ENCODE results near the gene PCSK1.
"Not testable (repeated sequence)": the region's sequence is repeated elsewhere in the genome, so short reads cannot be mapped to it uniquely, and the experiment has no call there.

The PCSK1 gene

DNA sequence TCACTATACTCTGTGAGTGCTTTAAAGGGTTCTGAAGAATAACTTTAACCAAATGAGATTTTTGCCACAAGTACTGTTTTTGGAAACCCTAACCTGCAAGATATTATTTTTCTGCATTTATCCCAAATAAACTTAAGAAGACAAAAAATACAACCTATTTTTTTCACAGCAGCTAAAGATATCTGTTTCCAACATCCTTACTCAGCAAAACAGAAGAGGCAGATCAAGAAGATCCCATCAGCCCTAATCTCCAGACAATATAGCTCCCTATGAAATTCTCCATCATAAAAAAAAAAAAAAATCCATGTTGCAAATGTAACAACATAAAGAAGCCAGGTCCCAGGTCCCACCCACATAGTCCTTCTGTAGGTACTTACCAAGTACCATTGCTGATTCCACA is 7.6 kb downstream of the PCSK1 start:
- DNase-seq: no peak

DNA sequence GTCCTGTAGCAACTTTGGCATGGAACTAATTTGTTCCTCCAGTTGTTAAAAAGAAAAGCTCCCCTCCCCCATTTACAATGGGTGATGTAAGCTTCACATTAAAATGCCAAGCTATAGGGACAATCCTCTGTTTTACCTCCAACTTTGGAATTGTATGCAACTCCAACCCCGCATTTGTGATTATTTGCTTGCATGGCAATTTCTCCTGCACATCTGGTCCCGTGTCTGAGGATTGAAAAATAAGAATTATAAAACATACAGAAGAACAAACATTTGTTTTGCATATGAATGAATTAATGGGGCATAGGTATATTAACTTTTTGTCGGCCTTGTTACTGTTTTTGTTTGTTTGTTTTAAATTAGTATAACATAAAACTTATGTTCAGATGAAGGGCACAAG is 17.2 kb downstream of the PCSK1 start:
- DNase-seq: no peak

DNA sequence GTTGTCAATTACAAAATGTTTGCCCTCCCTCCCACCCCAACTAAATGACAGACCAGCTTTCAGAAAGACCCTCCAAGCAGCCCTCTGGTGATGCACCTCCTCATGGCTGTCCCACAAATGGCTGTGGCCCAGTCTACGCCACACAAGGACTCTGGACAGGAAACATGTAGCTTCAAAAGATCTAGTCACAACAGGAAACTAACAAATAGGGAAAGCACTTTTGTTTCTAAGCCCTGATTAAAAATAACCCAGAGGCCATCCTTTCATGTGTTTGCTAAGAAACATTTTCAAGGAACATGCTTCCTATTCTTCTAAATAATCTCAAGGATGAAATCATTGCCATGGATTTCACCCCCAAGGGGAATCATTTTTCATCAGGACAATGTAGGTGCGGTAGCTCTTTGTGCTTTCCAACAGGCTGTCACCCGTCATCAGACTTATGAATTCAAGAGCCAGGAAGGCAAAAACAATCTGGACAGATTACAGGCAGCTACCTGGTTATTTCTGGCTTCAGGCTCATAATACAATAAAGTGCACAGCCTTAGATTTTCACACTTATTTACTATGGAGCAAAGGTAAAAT is 20.1 kb downstream of the PCSK1 start:
- DNase-seq: no peak

DNA sequence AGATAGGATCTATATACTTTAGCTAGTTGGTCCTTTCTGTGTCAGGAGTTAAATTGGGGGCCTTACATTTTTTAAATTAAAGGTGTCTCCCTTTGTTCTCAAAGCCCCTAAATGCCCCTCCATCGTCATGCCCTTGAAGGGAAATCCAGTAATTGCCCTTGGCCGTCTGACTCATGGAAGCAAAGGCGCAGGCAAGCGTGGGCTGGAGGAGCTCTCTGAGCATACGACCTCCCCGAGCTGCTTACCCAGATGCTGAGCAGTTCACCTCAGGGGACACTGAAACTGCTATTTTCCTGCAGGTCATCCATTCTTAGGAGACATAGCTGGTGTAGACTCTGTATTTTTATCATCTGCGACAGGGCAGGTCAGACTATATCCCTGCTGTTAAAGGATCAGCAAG is 23.0 kb downstream of the PCSK1 start:
- DNase-seq: no peak

DNA sequence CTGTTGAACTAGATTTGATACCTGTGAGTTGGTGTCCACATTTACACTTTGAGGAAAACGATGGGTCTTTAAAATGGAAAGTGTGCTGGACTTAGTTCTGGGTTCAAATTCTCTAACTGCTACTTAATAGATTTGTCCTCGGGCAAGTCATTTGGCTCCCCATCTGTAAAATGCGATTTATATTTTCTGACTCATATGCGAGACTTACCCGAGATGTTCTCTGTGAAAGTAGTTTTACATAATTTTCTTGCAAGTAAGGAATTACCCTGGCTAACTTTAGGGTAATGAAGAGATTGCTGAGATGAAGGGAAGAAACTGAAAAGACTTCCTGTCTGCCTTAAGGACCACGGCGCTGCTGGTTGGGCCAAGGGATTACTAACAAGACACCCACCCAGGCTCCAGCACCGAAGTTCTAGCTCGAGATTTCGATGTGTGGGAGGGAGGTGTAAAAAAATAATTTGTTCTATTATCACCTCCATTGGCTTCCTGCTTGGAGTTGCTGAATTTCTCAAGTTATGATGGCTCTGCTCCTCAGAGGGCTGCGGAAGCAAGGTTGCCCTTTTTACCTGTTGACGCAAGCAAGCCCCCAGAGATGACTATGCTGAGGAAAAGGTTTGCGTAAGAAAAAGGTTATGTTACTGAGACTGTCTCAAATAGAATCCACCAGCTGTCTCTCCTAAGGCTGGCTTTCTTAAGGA is 24.1 kb downstream of the PCSK1 start:
- DNase-seq: no peak

DNA sequence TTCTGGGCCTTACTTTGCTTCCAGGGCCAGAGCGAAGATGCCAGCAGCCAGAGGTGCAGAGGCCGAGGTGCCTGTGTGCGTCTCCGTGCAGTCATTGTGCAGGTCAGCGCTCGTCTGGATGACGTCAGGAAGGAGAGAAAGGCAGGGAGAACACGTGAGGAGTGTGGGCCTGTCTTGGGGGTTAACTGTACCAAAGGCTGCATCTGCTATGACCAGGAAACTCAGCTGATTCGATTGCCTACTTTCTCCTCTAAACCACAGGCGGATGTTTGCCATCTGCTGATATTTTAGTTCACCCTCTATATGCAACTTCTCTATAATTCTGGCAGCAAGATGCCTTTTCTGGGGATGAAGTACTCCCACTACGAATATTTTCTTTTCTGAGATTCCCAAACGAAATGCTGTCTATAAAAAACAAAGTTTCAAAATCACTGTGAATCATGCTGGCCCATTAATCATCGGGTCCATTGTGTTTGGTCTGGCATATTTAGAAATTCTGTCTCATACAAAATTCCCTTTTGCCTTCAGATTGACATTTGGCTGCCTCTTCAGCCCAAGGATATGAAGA is 24.8 kb downstream of the PCSK1 start:
- no peak for DNase-seq

DNA sequence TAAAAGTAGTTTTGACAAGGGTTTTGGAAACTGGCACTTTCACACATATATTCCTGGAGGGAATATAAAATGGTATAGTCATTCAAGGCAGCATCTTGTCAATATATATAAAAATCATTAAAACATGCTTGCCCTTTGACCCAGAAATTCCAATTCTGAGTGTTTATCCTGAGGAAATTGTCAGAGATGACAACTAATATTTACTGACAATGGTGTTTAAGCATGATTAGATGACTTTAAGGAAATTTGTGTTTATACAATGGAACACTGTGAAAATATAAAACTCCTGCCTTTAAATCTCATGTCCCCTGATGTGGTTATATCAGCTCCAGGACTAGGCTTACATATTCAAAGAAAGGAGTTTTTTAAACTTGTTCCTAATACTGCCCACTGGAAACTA is 25.6 kb downstream of the PCSK1 start:
- DNase-seq: no peak

DNA sequence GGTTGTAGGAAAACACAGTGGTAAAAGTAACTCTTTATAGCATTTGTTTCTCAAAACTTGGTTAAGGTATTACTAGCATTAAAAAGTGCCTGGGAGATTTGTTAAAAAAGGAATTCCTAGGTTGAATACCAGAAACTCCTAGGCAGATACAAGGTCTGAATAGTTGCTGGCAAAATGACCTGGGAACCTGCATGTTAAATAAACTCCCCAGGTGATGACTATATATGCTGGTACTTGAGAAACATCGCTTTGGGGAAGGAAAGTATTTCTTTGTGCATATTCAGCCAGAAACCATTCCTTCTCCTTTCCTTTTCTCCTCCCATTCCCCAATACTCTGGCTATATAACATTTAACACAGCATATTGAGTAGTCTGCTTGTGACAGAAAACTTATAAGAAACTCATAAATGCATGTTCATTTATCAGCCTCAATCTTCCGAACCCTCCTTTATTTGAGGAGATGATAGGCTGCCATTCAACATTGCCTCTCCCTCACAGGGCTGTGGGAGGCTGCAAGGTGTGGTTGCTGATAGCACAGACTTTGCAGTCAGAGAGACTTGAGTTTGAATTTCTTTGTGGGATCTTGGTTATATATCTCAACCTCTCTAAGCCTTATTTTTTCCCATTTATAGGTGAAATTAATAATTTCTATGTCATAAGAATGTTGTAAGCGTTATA is 28.7 kb downstream of the PCSK1 start:
- DNase-seq: peak; percentile 73

DNA sequence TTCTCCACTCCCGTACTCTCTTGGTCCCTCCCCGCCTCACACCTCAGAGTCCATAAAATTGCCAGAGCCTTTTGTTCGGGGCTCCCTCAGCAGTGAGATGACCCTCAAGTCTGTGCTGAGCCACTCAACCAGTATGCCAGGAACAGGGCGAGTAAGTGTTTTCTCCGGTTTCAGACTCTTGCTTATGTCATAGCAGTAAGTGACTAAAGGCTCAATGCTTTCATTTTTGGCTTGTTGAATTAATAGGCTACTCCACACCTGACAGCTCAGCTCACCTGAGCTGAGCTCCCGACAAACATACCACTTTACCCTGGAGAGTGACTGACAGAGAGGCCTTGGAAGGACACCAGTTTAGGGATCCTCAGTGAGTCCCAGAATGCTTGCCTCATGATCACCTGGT is 30.5 kb downstream of the PCSK1 start:
- DNase-seq: no peak

DNA sequence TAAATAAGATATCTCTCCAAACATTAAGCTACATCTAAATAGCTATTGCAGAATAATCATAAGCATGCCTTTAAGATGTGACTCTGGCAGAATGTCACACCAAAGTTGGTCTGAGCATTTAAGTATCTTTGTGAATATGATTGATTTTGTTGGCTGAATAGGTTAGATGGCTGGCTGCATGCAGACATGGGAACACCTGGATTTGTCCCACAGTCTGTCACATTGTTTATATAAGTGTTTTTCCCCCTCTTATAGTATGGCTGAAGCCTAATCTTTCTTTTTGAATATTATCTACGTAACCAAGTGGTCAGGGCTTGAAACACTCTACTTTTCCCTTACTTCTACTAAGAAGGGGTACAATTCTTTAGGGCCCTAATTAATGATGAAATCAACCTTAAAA is 36.2 kb downstream of the PCSK1 start:
- no peak for DNase-seq

DNA sequence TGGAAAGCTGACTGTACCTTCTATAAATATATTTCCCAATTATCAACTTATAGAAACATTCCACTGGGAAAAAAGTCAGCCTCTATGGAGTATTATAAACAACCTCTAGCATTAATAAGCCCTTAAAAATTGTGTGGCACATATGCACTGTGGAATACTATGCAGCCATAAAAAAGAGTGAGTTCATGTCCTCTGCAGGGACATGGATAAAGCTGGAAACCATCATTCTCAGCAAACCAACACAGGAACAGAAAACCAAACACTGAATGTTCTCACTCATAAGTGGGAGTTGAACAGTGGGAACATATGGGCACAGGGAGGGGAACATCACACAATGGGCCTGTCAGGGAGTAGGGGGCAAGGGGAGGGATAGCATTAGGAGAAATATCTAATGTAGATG is 37.8 kb downstream of the PCSK1 start:
- DNase-seq: not testable (repeated sequence)

DNA sequence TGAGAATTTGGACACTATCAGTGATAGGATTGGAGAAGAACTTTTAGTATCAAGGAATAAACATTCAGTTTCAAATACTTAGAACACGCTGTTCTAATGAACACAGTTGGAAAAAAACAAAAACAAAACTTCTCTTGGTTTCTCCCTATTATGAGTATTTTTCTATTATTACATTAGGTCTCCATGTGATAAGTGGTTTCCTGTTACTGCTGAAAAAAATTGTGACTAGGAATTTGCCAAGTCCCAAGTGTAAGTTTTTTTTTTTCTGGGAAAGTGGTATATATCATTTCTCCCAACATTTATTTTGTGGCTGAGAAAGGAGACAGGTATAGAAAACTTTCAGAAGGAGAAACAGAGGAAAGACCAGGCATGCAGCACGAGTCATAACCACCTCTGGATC is 41.1 kb downstream of the PCSK1 start:
- no peak for DNase-seq

DNA sequence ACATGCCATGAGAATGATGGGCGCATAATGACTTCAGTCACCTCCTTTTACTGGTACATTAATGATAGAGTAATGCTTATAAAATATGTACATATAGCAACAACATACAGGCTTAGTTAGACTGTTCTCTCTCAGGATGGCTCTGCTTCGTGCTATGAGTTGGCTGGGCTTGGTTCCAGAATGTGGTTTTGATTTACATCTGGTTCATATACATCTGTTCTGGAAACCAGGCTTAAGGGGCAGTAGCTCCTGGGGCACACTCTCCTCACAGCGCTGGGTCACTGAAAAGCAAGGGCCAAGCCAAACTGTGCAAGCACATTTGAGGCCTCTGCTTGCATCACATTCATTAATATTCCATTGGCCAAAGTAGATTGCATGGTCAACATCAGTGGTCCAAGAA is 44.9 kb downstream of the PCSK1 start:
- no peak for DNase-seq

DNA sequence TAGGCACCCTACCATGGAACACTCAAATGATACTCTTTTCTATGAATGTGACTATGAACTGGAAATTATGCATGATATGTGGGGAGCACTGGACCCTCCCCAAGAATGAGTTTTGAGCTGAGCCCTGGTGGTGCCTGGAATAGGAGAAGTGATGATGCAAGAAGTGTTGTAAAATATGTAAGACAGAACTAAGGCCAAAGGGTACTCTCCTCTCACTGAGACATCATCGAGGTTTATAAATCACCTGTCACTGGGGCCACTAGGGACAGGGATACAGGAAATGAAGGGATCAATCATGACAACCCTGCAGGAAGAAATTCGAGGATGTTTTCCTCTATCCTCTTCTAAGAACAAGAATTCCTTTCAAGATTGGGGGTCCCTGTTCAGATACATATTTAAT is 45.4 kb downstream of the PCSK1 start:
- DNase-seq: no peak

DNA sequence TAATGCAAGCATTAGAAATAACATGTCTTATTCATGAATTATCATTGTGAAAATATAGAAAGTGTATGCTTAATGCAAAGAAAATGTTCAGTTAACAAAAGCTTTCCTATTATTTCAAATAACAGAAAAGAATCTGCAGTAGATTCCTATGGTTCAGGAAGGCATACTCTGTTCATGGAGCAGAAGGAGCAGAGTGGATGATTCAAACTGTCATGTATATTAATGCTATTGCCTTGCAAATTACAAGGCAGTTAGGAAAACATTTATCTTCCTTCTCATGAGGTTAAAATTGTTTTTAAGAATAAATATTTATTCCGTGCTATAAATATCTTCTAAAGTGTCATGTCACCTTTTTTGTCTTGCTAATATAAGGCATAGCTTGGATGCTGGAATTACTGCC is 47.5 kb downstream of the PCSK1 start:
- DNase-seq: no peak

DNA sequence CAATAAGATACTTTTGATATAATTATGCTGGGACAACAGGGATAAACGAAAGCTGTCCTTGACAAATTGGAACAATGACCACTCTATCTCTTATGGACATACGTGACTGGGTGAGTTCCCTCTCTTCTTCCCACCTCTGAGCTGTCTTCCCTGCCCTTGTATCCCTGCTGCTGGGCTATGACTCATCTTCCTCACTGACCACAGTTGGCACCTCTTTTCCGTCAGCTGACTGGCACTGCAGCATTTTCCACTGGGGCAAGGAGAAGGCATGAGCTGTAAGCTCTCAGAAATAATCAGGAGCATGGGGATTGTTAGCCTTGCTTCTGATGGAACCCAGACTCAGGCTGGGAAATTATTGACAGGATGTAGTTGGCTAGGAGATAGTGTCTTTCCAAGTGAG is 48.7 kb downstream of the PCSK1 start:
- DNase-seq: no peak

DNA sequence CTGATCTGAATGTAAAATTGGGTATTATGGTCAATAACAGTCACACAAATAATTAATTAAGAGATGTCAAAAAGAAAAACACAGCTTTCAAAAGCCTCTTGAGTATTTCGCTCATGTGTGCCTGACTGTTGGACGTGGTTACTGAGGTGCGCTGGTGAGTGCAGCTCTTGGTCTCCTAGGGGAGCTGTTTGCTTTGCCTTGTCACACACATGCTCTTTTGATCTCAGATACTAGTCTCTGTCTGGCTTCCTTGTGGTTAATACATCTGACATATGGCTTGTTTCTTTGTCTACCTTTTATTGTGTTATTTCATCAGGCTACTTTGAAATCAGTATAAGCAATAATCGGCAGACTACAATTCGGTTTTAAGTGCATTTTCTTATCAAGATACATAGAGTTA is 51.5 kb downstream of the PCSK1 start:
- DNase-seq: no peak

DNA sequence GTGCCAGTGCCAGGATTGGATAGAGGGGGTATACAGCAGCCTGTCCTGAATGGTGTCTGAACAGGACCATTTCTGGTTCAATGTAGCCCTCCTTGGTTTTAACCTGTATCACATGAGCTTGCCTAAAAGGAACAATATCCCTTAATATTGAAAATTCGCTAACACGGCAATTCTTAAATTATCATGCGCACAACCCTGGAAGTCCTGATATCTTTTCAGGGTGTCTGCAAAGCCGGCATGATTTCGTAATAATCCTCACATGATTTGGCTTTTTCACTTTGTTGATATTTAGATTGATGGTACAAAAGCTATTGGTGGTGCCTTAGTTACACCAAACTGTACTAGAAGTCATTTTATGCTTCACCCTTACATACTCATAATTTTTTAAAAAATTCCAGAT is 53.2 kb downstream of the PCSK1 start:
- DNase-seq: no peak

DNA sequence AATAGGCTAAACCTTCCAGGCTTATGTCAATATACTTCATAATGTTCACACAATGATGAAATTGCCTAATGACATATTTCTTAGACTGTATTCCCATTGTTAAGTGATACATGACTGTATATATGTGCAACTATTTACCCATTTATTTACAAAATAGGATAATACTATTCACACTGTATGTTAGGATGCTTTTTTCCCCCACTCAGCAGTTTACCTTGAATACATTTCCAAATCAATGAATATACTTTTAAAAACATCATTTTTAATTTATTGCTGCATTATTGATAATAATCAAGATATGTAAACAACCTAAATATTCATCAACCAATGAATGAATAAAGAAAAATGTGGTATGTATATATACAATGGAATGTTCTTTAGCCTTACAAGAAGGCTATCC is 55.5 kb downstream of the PCSK1 start:
- no peak for DNase-seq

DNA sequence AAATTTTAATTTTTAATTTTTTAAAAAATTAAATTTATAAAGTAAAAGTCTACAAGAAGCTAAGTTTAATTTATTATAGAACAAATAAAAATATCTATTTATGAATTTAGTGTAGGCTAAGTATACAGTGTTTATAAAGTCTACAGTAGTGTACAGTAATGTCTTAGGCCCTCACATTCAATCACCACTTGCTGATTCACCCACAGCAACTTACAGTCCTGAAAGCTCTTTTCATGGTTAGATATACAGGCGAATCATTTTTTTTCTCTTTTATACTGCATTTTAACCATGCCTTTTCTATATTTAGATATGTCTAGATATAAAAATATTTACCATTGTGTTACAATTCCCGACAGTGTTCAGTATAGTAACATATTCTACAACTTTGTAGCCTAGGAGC is 55.9 kb downstream of the PCSK1 start:
- no peak for DNase-seq

DNA sequence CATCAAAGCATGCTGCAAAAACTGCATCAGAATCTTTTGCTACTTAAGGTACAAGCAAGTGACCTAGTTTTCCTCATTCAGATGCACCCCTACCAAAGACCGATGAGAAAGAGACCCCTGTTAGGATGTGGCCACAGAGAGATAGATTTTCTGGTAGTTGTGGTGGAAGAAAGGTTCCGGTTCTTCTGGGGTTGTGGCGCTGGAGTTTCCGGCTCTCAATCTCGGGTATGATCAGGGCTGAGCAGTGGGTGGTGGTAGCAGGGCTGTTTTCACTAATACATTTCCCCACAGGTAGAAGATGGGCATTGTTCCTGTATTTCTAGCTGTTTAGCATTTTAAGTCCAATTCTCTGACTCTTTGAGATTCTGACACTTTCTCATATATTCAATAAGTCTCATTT is 58.4 kb downstream of the PCSK1 start:
- no peak for DNase-seq

DNA sequence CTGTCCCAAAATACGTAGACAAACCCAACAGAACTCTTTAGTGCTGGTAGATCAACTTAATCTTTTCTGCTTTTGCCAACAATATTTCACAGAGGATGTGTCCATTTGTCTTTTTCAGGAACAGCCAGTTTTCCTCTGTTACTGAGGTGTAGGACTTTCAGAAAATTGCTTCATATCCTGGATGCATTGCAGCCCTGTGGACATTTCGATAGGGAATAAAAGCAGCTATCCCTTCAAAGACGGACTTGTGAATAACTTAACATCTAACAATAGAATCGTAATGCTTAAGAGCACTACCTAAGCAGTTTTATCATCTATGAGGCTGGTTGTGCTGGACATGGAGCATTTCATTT is 59.7 kb downstream of the PCSK1 start:
- DNase-seq: no peak

DNA sequence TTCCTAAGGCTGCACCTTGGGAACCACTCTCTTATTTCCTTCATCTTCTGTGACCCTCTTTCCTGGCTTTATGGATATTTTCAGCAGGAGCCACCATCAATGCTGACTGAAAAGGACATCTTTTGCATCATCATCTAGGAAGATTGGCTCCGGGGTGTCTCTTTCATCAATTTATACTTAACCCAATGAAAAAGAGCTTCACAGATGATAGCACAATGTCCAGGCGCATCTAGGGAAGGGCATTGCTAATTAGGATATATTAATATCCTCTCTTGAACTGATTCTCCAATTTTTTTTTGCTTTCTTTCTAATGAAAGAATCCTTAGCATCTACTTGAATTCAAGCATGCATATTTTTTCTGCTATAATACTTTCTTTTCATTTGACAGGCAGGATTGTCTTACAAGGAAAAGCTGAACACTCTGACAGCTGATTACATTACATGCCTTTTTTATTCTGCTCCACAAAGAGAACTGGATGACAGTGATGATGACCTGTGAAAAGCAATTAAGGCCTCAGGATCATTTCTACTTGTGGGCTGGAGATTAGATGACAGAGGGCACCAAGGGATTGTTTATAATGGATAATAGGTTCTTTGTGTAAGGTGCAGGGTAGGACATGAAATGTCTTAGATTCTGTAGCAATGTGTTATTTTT is 60.2 kb downstream of the PCSK1 start:
- no peak for DNase-seq

DNA sequence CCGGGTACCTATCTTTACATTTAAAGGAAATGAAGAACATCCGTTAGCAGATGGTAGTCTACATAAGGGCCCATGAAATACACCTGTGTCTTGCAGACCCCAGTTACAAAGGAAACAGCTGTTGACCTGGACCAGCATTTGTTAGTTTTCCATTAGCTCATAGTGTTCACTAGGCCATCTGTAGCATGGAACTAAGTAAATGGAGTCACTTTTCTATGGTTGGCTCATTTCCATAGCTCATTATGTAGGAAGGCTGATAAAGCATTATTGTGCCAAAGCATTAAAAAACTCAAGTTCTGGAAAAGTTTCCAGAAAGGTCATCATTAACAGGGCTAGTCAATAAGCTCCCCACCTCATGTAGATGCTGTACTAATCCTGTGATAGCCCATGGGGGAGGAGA is 62.1 kb downstream of the PCSK1 start:
- DNase-seq: no peak
